NB4 (cell line): ENCODE data around the gene FAM222A.
"Not testable (repeated sequence)": the region's sequence is repeated elsewhere in the genome, so short reads cannot be mapped to it uniquely, and the experiment has no call there.

Experiments used
- DNase-seq: peaks from one replicate; pipeline ENCODE4 v3.0.0; 2010; ENCODE audit warnings: low read depth
- H3K4me3 ChIP-seq: one replicate; pipeline ENCODE4 v1.5.1; 2011; ENCODE audit warnings: mild to moderate bottlenecking, low read depth, low read length, moderate library complexity
- CTCF ChIP-seq: IDR thresholded peaks from one replicate; pipeline ENCODE4 v1.5.1; 2012; ENCODE audit warnings: low read depth, low read length
- MYC ChIP-seq: IDR thresholded peaks from 2 replicates; pipeline ENCODE4 v1.6.1; 2011; ENCODE audit warnings: low read depth, low read length
- POLR2A ChIP-seq: IDR thresholded peaks from 2 replicates; pipeline ENCODE4 v1.6.1; 2011; ENCODE audit warnings: mild to moderate bottlenecking; ENCODE audit not compliant: insufficient read length; ENCODE audit errors: extremely low read depth
- TF ChIP-seq, protein P1 (sequence below): IDR thresholded peaks from 2 replicates; pipeline ENCODE4 v1.6.1; 2011; ENCODE audit warnings: low read depth, low read length

The FAM222A gene

GRCh38 chr12:109686523-109686922, 27.1 kb upstream of the FAM222A start:
- no peak overlapping the region for H3K4me3 ChIP-seq
- TF ChIP-seq MYC = no peak
- TF ChIP-seq CTCF = no peak
- TF ChIP-seq, protein P1, sequence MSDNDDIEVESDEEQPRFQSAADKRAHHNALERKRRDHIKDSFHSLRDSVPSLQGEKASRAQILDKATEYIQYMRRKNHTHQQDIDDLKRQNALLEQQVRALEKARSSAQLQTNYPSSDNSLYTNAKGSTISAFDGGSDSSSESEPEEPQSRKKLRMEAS = no peak
- no peak for TF ChIP-seq POLR2A
- DNase-seq = no peak

GRCh38 chr12:109687250-109687649, 26.4 kb upstream of the FAM222A start:
- DNase-seq = no peak
- no peak overlapping the region for H3K4me3 ChIP-seq
- no peak for TF ChIP-seq CTCF
- no peak for TF ChIP-seq MYC
- TF ChIP-seq, protein P1 = no peak
- no peak for TF ChIP-seq POLR2A

DNA sequence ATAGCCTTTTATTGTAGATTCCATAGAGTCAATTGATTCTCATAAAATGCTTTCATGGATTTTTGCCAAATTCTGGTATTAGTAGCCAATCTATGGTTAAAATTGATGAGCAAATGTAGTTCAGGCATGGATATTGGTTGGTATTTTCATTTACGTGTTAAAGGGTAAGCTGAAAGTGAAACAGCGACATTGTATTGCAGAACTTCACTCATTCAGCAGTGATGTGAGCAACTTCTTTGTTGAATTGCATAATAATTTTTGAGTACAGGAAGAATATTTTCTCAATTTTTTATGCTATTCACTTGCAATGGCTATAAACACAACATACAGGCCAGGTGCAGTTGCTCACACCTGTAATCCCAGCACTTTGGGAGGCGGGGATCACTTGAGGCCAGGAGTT, 24.2 kb upstream of the FAM222A start:
- no peak for DNase-seq
- TF ChIP-seq POLR2A (no peak), MYC (no peak), CTCF (no peak)
- TF ChIP-seq, protein P1 = no peak
- no peak overlapping the region for H3K4me3 ChIP-seq

GRCh38 chr12:109693160-109693559, 20.5 kb upstream of the FAM222A start:
- TF ChIP-seq, protein P1 = no peak
- TF ChIP-seq POLR2A (no peak), MYC (no peak), CTCF (no peak)
- no peak for DNase-seq
- H3K4me3 ChIP-seq = no peak overlapping the region

DNA sequence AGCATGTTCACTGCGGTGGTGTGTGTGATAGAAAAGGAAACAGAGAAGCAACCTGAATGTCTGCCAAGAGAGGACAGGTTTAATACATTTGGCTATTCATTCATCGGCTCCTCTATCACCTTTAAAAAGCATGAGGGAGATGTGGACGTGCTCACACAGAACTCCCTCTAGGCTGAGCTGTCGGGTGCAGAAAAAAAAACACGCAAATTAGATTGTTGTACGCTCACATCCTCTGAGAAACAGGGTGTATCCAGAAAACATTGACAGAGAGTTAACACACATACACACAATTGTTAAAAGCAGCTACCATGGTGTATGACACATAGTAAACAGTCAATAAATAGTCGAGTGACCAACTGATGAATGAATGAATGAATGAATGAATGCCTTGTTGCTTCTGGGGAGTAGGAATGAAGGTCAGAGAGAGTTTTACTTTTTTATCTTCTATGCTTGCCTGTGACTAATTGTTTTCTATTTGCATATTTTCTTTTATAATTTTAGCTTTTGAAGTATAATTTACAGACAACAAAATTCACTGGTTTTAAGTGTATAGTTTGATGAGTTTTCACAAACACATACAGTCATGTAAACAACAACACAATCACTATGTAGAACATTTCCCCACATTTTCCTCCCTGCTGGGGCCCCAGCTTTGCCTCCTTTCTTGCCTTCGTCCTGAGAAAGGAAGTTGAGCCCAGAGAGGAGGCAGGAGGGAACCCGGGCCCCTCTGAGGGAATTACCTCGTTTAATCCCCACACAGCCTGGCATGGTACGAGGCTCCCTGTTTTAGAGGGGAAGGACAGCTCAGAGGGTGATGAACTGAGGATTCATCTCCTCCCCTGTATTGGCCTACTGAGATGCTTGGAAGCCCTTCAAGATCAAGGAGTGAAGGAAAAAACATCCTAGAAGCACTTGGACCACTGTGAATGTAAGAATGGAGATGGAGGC, 19.7 kb upstream of the FAM222A start:
- H3K4me3 ChIP-seq = no peak overlapping the region
- no peak for TF ChIP-seq POLR2A
- no peak for TF ChIP-seq MYC
- TF ChIP-seq, protein P1 = no peak
- DNase-seq = no peak

- DNase-seq = not testable (repeated sequence)
These were observed 19.0 kb upstream of the FAM222A start for GRCh38 chr12:109694629-109695028.

GRCh38 chr12:109695416-109695815, 18.2 kb upstream of the FAM222A start:
- no peak overlapping the region for H3K4me3 ChIP-seq
- DNase-seq = no peak
- TF ChIP-seq CTCF = no peak
- TF ChIP-seq MYC = no peak
- no peak for TF ChIP-seq POLR2A
- TF ChIP-seq, protein P1 = no peak

More at GRCh38 chr12:109694629-109695028, 19.0 kb upstream of the FAM222A start:
- H3K4me3 ChIP-seq = not testable (repeated sequence)
